Measurements from ENCODE around the gene RAB12.
"Not testable (repeated sequence)": the region's sequence is repeated elsewhere in the genome, so short reads cannot be mapped to it uniquely, and the experiment has no call there.

Gene RAB12

GRCh38 chr18:8608795-8609658, at the start of gene RAB12:
RAB12 (plus strand) TSS chr18:8609437; CDS start chr18:8609440, 3 bp downstream.
- H3K36me3 ChIP-seq (ENCODE audit: control insufficient read depth, insufficient read depth, low read length), result peaks cover 12% of the 10 kb centered on the region; the same call in 1 of the 2 replicates
- peak within 1 kb of the TSS; percentile 79 for H3K27ac ChIP-seq (ENCODE audit: low read depth, low read length)
- peaks cover 11% of the 10 kb centered on the region for H3K27me3 ChIP-seq (ENCODE audit: control insufficient read depth, insufficient read depth, low read length)
- peaks cover 45% of the 10 kb centered on the region for H3K4me1 ChIP-seq (ENCODE audit: control insufficient read depth, insufficient read depth, low read length)
- H3K9me3 ChIP-seq (ENCODE audit: control insufficient read depth, insufficient read depth, low read length), result no peaks in the 10 kb centered on the region
- peak within 1 kb of the TSS; percentile 89 for H3K4me3 ChIP-seq (ENCODE audit: low read depth, low read length)
- peak within 1 kb of the TSS; percentile 80 for H3K9ac ChIP-seq (ENCODE audit: low read depth, low read length)

GRCh38 chr18:8559612-8560186, 49.5 kb upstream of the RAB12 start:
- no peak overlapping the region for H3K27ac ChIP-seq (ENCODE audit: low read depth, low read length)
- no peaks in the 10 kb centered on the region for H3K36me3 ChIP-seq (ENCODE audit: control insufficient read depth, insufficient read depth, low read length)
- no peak overlapping the region for H3K4me3 ChIP-seq (ENCODE audit: low read depth, low read length)
- no peaks in the 10 kb centered on the region for H3K9me3 ChIP-seq (ENCODE audit: control insufficient read depth, insufficient read depth, low read length)
- H3K9ac ChIP-seq (ENCODE audit: low read depth, low read length), result no peak overlapping the region
- H3K27me3 ChIP-seq (ENCODE audit: control insufficient read depth, insufficient read depth, low read length), result no peaks in the 10 kb centered on the region
- peaks cover 1% of the 10 kb centered on the region; the same call in 1 of the 2 replicates for H3K4me1 ChIP-seq (ENCODE audit: control insufficient read depth, insufficient read depth, low read length)

GRCh38 chr18:8561123-8561910, 47.9 kb upstream of the RAB12 start:
- H3K4me1 ChIP-seq (ENCODE audit: control insufficient read depth, insufficient read depth, low read length), result no peaks in the 10 kb centered on the region
- H3K4me3 ChIP-seq (ENCODE audit: low read depth, low read length), result no peak overlapping the region
- no peaks in the 10 kb centered on the region for H3K27me3 ChIP-seq (ENCODE audit: control insufficient read depth, insufficient read depth, low read length)
- H3K27ac ChIP-seq (ENCODE audit: low read depth, low read length), result no peak overlapping the region
- no peak overlapping the region for H3K9ac ChIP-seq (ENCODE audit: low read depth, low read length)
- H3K36me3 ChIP-seq (ENCODE audit: control insufficient read depth, insufficient read depth, low read length), result no peaks in the 10 kb centered on the region
- H3K9me3 ChIP-seq (ENCODE audit: control insufficient read depth, insufficient read depth, low read length), result no peaks in the 10 kb centered on the region

- Histone ChIP-seq H3K9ac (ENCODE audit: low read depth, low read length) (no peak overlapping the region), H3K27me3 (ENCODE audit: control insufficient read depth, insufficient read depth, low read length) (no peaks in the 10 kb centered on the region), H3K4me1 (ENCODE audit: control insufficient read depth, insufficient read depth, low read length) (no peaks in the 10 kb centered on the region), H3K4me3 (ENCODE audit: low read depth, low read length) (no peak overlapping the region), H3K27ac (ENCODE audit: low read depth, low read length) (no peak overlapping the region), H3K36me3 (ENCODE audit: control insufficient read depth, insufficient read depth, low read length) (no peaks in the 10 kb centered on the region), H3K9me3 (ENCODE audit: control insufficient read depth, insufficient read depth, low read length) (no peaks in the 10 kb centered on the region)
Observed at GRCh38 chr18:8562070-8562469, 47.2 kb upstream of the RAB12 start.

GRCh38 chr18:8562919-8563318, 46.3 kb upstream of the RAB12 start:
- no peak overlapping the region for H3K4me3 ChIP-seq (ENCODE audit: low read depth, low read length)
- H3K9me3 ChIP-seq (ENCODE audit: control insufficient read depth, insufficient read depth, low read length), result no peaks in the 10 kb centered on the region
- H3K4me1 ChIP-seq (ENCODE audit: control insufficient read depth, insufficient read depth, low read length), result no peaks in the 10 kb centered on the region
- H3K27ac ChIP-seq (ENCODE audit: low read depth, low read length), result no peak overlapping the region
- H3K36me3 ChIP-seq (ENCODE audit: control insufficient read depth, insufficient read depth, low read length), result no peaks in the 10 kb centered on the region
- no peaks in the 10 kb centered on the region for H3K27me3 ChIP-seq (ENCODE audit: control insufficient read depth, insufficient read depth, low read length)
- H3K9ac ChIP-seq (ENCODE audit: low read depth, low read length), result no peak overlapping the region

- Histone ChIP-seq H3K27me3 (ENCODE audit: control insufficient read depth, insufficient read depth, low read length) (no peaks in the 10 kb centered on the region), H3K27ac (ENCODE audit: low read depth, low read length) (no peak overlapping the region), H3K4me1 (ENCODE audit: control insufficient read depth, insufficient read depth, low read length) (no peaks in the 10 kb centered on the region), H3K36me3 (ENCODE audit: control insufficient read depth, insufficient read depth, low read length) (no peaks in the 10 kb centered on the region), H3K4me3 (ENCODE audit: low read depth, low read length) (no peak overlapping the region), H3K9me3 (ENCODE audit: control insufficient read depth, insufficient read depth, low read length) (no peaks in the 10 kb centered on the region), H3K9ac (ENCODE audit: low read depth, low read length) (no peak overlapping the region)
Observed at GRCh38 chr18:8571399-8571798, 37.8 kb upstream of the RAB12 start.

- H3K4me3 ChIP-seq (ENCODE audit: low read depth, low read length); H3K4me1 ChIP-seq (ENCODE audit: control insufficient read depth, insufficient read depth, low read length); H3K36me3 ChIP-seq (ENCODE audit: control insufficient read depth, insufficient read depth, low read length); H3K27ac ChIP-seq (ENCODE audit: low read depth, low read length); H3K27me3 ChIP-seq (ENCODE audit: control insufficient read depth, insufficient read depth, low read length); H3K9ac ChIP-seq (ENCODE audit: low read depth, low read length); H3K9me3 ChIP-seq (ENCODE audit: control insufficient read depth, insufficient read depth, low read length): not testable (repeated sequence)
Observed at GRCh38 chr18:8573766-8574165, 35.5 kb upstream of the RAB12 start.

- Histone ChIP-seq H3K27ac (ENCODE audit: low read depth, low read length) (no peak overlapping the region), H3K36me3 (ENCODE audit: control insufficient read depth, insufficient read depth, low read length) (no peaks in the 10 kb centered on the region), H3K9ac (ENCODE audit: low read depth, low read length) (no peak overlapping the region), H3K27me3 (ENCODE audit: control insufficient read depth, insufficient read depth, low read length) (no peaks in the 10 kb centered on the region), H3K4me3 (ENCODE audit: low read depth, low read length) (no peak overlapping the region), H3K4me1 (ENCODE audit: control insufficient read depth, insufficient read depth, low read length) (peaks cover 7% of the 10 kb centered on the region), H3K9me3 (ENCODE audit: control insufficient read depth, insufficient read depth, low read length) (peaks cover under 1% of the 10 kb centered on the region; the same call in 1 of the 2 replicates)
Observed at GRCh38 chr18:8584798-8585197, 24.4 kb upstream of the RAB12 start.

- Histone ChIP-seq H3K27ac (ENCODE audit: low read depth, low read length) (no peak overlapping the region), H3K27me3 (ENCODE audit: control insufficient read depth, insufficient read depth, low read length) (no peaks in the 10 kb centered on the region), H3K9me3 (ENCODE audit: control insufficient read depth, insufficient read depth, low read length) (no peaks in the 10 kb centered on the region), H3K36me3 (ENCODE audit: control insufficient read depth, insufficient read depth, low read length) (no peaks in the 10 kb centered on the region), H3K9ac (ENCODE audit: low read depth, low read length) (no peak overlapping the region), H3K4me3 (ENCODE audit: low read depth, low read length) (no peak overlapping the region), H3K4me1 (ENCODE audit: control insufficient read depth, insufficient read depth, low read length) (peaks cover 7% of the 10 kb centered on the region)
Observed at GRCh38 chr18:8586941-8587340, 22.3 kb upstream of the RAB12 start.

GRCh38 chr18:8595445-8595844, 13.8 kb upstream of the RAB12 start:
- H3K4me3 ChIP-seq (ENCODE audit: low read depth, low read length), result no peak overlapping the region
- H3K36me3 ChIP-seq (ENCODE audit: control insufficient read depth, insufficient read depth, low read length), result no peaks in the 10 kb centered on the region
- no peak overlapping the region for H3K27ac ChIP-seq (ENCODE audit: low read depth, low read length)
- no peaks in the 10 kb centered on the region for H3K4me1 ChIP-seq (ENCODE audit: control insufficient read depth, insufficient read depth, low read length)
- no peak overlapping the region for H3K9ac ChIP-seq (ENCODE audit: low read depth, low read length)
- no peaks in the 10 kb centered on the region for H3K9me3 ChIP-seq (ENCODE audit: control insufficient read depth, insufficient read depth, low read length)
- H3K27me3 ChIP-seq (ENCODE audit: control insufficient read depth, insufficient read depth, low read length), result no peaks in the 10 kb centered on the region
